NCI-H82 (cell line): ENCODE measurements around the gene TXNL1.

Experiments
- DNase-seq: peaks from one replicate; lab custom pipeline; 2025; lab: John Stamatoyannopoulos, UW

The TXNL1 gene

GRCh38 chr18:56570978-56571377 is 67.4 kb downstream of the TXNL1 start:
- no peak for DNase-seq

GRCh38 chr18:56569416-56569815 is 69.0 kb downstream of the TXNL1 start:
- DNase-seq, result no peak

DNA sequence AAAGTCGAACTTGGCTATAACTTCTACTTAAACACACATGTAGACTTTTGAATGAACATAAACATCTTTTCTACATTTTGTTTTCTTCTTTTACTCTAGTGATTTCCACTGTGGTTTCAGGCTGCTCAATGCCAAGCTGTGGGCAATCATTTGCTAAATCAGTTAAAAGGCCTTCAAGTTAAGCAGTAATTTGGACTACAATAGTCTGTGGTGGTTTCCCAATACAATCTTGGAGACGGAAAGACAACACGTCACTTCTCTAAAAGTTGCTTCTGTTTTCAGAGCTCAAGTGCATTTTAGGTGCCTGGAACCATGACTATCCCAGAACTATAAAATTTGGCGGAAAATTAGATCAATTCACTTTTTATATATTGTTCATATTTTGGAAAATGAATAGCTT is 69.4 kb downstream of the TXNL1 start:
- DNase-seq, result no peak

DNA sequence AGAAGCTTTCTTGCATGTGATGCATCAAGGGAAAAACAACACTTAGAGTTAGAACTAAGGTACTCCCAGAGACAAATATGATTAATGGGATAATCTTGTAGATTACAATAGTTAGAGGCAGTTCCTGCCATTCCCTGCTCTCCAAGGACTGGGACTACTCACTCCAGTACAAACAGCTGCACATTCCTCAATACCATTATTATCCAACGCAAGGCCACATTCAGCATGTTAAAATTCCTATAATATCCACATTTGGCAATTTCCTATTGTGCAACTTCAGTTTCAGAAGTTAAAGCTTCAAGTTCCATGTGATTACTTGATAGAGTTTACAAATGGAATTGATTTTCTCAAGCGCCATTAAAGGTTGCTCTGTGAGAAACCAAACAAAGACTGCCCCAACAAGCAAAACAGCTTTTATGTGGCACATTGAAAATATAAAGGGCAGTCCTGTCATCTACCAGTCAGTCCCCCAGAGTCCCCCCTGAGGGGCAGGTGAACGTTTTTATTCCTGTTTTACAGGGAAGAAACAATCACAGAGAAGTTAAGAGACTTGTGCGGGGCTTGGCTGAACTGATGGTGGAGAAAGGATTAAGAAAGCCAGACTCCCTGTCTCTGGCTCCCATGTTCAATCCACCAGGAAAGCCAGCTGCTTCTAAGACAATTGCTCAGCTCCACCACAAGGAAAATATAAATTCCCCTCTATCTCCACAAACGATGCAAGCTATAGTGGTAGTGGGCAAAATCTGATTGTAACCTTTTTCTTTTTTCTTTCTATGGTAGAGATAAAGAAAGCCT is 72.6 kb downstream of the TXNL1 start:
- peak; percentile 53 for DNase-seq

- DNase-seq, result no peak
Measured at GRCh38 chr18:56565046-56565445, 73.3 kb downstream of the TXNL1 start.

DNA sequence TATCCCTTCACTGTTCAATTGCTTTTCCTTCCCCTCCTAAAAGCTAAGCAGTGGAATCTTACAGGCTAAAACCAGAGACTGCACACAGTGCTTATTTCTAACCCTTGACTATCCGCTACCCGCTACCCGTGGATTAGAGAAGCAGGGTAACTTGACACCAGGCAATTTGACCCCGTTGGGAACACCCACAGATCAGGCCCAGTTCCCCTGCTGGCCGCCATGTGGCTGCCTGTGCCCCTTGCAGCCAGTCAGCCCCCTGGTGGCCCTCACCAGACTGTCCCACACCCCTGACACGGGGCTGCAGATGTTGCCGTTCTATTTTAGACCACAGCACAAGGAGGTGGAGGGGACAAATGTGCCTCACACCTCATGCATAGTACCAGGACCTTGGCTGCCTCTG is 74.8 kb downstream of the TXNL1 start:
- peak; percentile 71 for DNase-seq

GRCh38 chr18:56562479-56562878 is 75.9 kb downstream of the TXNL1 start:
- DNase-seq, result no peak

DNA sequence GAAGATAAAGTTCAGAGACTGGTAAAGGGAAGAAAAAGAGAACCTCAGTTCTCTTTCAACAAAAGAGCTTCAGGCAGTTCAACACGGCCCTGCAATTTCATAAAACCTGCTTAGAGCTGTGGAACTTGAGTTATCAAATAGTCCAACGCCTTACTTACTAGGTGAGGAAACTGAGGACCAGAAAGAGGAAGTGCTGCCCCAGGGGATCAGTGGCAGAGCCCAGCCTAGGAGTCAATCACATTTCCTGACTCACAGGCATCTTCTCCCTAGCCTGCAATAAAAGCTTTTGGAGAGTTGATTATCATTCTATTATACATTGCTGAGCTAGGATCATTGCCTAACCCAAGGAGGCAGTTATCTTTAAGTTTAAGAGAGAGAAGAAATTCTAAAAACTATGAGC is 77.4 kb downstream of the TXNL1 start:
- no peak for DNase-seq

DNA sequence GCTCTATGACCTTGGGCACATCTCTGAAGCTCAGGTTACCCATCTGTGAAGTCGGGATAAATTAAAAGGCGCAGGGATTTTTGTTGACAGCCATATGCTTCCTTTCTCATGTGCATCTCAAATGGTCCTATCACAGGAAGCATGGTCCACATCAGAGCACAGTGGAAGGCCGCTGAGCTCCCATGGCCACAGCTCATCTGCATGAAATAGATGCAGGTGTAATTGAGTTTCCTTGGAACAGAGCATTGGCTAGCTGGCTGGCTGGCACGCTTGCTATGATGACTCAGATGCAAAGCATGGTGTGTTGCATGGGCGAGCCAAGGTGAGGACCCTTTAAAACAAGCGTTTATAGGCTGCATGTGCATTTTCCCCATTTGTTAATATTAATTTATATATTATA is 79.3 kb downstream of the TXNL1 start:
- no peak for DNase-seq

- no peak for DNase-seq
Measured at GRCh38 chr18:56556907-56557306, 81.5 kb downstream of the TXNL1 start.

- DNase-seq, result no peak
Measured at GRCh38 chr18:56550121-56550520, 88.3 kb downstream of the TXNL1 start.
